HG03095 (cell line): Measurements from ENCODE around the gene SLC35E1.

Experiments
- ATAC-seq: cut with Tn5 transposase; IDR thresholded peaks from one replicate; pipeline ENCODE4 v1.9.1; 2021; ENCODE audit warnings: moderate library complexity; ENCODE audit not compliant: unreplicated experiment

The SLC35E1 gene

GRCh38 chr19:16598848-16599247 is 26.6 kb upstream of the SLC35E1 start:
- ATAC-seq = no peak

- ATAC-seq = no peak
These were observed 24.2 kb upstream of the SLC35E1 start for GRCh38 chr19:16596399-16596798.

- ATAC-seq = no peak
These were observed 22.9 kb upstream of the SLC35E1 start for GRCh38 chr19:16595097-16595496.

GRCh38 chr19:16594681-16595091 is 22.5 kb upstream of the SLC35E1 start:
- no peak for ATAC-seq

- ATAC-seq = no peak
These were observed 21.9 kb upstream of the SLC35E1 start for GRCh38 chr19:16594131-16594586.

- ATAC-seq = no peak
These were observed 21.0 kb upstream of the SLC35E1 start for GRCh38 chr19:16593181-16593580.

GRCh38 chr19:16591803-16592556 is 19.8 kb upstream of the SLC35E1 start:
- no peak for ATAC-seq

- no peak for ATAC-seq
These were observed 18.9 kb upstream of the SLC35E1 start for GRCh38 chr19:16590876-16591802.

- no peak for ATAC-seq
These were observed 17.7 kb upstream of the SLC35E1 start for GRCh38 chr19:16589917-16590316.

- ATAC-seq = peak; percentile 6
These were observed 16.8 kb upstream of the SLC35E1 start for GRCh38 chr19:16588824-16589577.

GRCh38 chr19:16587833-16588823 is 15.9 kb upstream of the SLC35E1 start:
- peak; percentile 40 for ATAC-seq

- no peak for ATAC-seq
These were observed 15.0 kb upstream of the SLC35E1 start for GRCh38 chr19:16586991-16587832.

- ATAC-seq = no peak
These were observed 14.3 kb upstream of the SLC35E1 start for GRCh38 chr19:16586477-16586871.

GRCh38 chr19:16585808-16586476 is 13.7 kb upstream of the SLC35E1 start:
- peak; percentile 30 for ATAC-seq

- ATAC-seq = no peak
These were observed 13.0 kb upstream of the SLC35E1 start for GRCh38 chr19:16585094-16585801.

- ATAC-seq = peak; percentile 36
These were observed 12.3 kb upstream of the SLC35E1 start for GRCh38 chr19:16584248-16585093.
